Natural killer cell (primary cell): ENCODE measurements around the gene RASL10B. TPM values are rescaled to one million over a fixed set of nuclear protein-coding genes. Genes with fewer than 3 reads are reported as not detected.

Experiments used
- ATAC-seq, 3 donors: fragments of 150-1000 bp in 2 of 3; fragments of 200-7000 bp in 1 of 3; cut with Tn5 transposase; 1 replicate in 1 of 3; 2 replicates in 2 of 3; pipeline ENCODE4 v1.10.0; 2021; ENCODE audit warnings: mild to moderate bottlenecking in 2 of 3, moderate library complexity in 2 of 3
- DNase-seq, 2 donors: peaks; one replicate each; pipeline versions ENCODE4 v3.0.0 to v3.0.0-alpha.2; 2013 to 2021; ENCODE audit warnings: mixed read lengths in 1 of 2
- H3K27ac ChIP-seq: one replicate; pipeline ENCODE4 v1.5.1; 2013; ENCODE audit warnings: mild to moderate bottlenecking, low read length
- H3K27me3 ChIP-seq: one replicate; pipeline ENCODE4 v1.6.1; 2013; ENCODE audit warnings: low read length; ENCODE audit not compliant: control insufficient read depth, insufficient read depth
- H3K36me3 ChIP-seq: one replicate; pipeline ENCODE4 v1.6.1; 2013; ENCODE audit warnings: low read length; ENCODE audit not compliant: control insufficient read depth, insufficient read depth
- H3K4me1 ChIP-seq: one replicate; pipeline ENCODE4 v1.6.1; 2013; ENCODE audit warnings: low read length; ENCODE audit not compliant: control insufficient read depth, insufficient read depth
- H3K4me3 ChIP-seq: one replicate; pipeline ENCODE4 v1.5.1; 2013; ENCODE audit warnings: low read length
- H3K9me3 ChIP-seq: one replicate; pipeline ENCODE4 v1.6.1; 2013; ENCODE audit warnings: low read length; ENCODE audit not compliant: control insufficient read depth, insufficient read depth
- H3K27ac Mint-ChIP-seq, 2 donors: one replicate each; pipeline ENCODE4 v1.8.0; 2022; ENCODE audit warnings: mild to moderate bottlenecking in 2 of 2, mixed read lengths in 2 of 2, moderate library complexity in 1 of 2
- H3K27me3 Mint-ChIP-seq, 2 donors: one replicate each; pipeline ENCODE4 v1.8.0; 2022; ENCODE audit warnings: low read depth in 2 of 2, mixed read lengths in 2 of 2
- H3K36me3 Mint-ChIP-seq: one replicate; pipeline ENCODE4 v1.8.0; 2022; ENCODE audit warnings: mixed read lengths
- H3K4me1 Mint-ChIP-seq, 2 donors: one replicate each; pipeline ENCODE4 v1.8.0; 2022; ENCODE audit warnings: mixed read lengths in 2 of 2
- H3K4me3 Mint-ChIP-seq: one replicate; pipeline ENCODE4 v1.8.0; 2022; ENCODE audit warnings: mild to moderate bottlenecking, moderate library complexity, mixed read lengths
- H3K9me3 Mint-ChIP-seq, 2 donors: one replicate each; pipeline ENCODE4 v1.8.0; 2022; ENCODE audit warnings: mixed read lengths in 2 of 2
- CTCF ChIP-seq: fragments of 200-600 bp; IDR thresholded peaks from one replicate; pipeline ENCODE4 v1.8.0; 2022; ENCODE audit warnings: antibody characterized with exemption
- WGBS: methylation state at CpG from one replicate; pipeline ENCODE4 v1.1.7; 2013; ENCODE audit warnings: missing lambda C conversion rate; ENCODE audit not compliant: insufficient coverage; 5-methylcytosine and 5-hydroxymethylcytosine counted together
- intact Hi-C: fragments of 100-400 bp; cut with micrococcal nuclease; formaldehyde crosslinking; loops from one replicate; pipeline ENCODE4 v1.14.2; 2022
- total RNA-seq, 4 donors: library from RNA; stranded (reverse); fragments of 120-200 nt in 1 of 4; gene quantifications; one replicate each; pipeline versions ENCODE4 v1.2.3 to v1.2.4, GENCODE V29; 2013 to 2022

RASL10B gene
- total RNA-seq, 3 donors from 2014 or later (not counting 1 experiment from before 2014, with no cell fraction given): 0.07 TPM; not detected in 2

- Mint-ChIP-seq H3K27ac (peak overlapping the region in 1 of 2 donors; percentile 18), H3K9me3 (no peaks in the 10 kb centered on the region), H3K36me3 (peaks cover 6% of the 10 kb centered on the region), H3K4me1 (peaks cover 10 to 12% of the 10 kb centered on the region in 2 donors), H3K27me3 (no peaks in the 10 kb centered on the region), H3K4me3 (peak overlapping the region; percentile 77)
- intact Hi-C loops: no loop called here
- Histone ChIP-seq H3K9me3 (no peaks in the 10 kb centered on the region), H3K4me1 (peaks cover 16% of the 10 kb centered on the region), H3K36me3 (peaks cover under 1% of the 10 kb centered on the region), H3K4me3 (no peak overlapping the region), H3K27ac (no peak overlapping the region), H3K27me3 (no peaks in the 10 kb centered on the region)
- 100% methylated on average over 1 of the region's 1 CpG for WGBS
- DNase-seq: no peak
- TF ChIP-seq CTCF: no peak
- no peak for ATAC-seq
Observed at GRCh38 chr17:35732806-35733136, 1.3 kb downstream of the RASL10B start.

- Histone ChIP-seq H3K4me3 (no peak overlapping the region), H3K36me3 (no peaks in the 10 kb centered on the region), H3K27ac (no peak overlapping the region), H3K4me1 (peaks cover 16% of the 10 kb centered on the region), H3K9me3 (no peaks in the 10 kb centered on the region), H3K27me3 (no peaks in the 10 kb centered on the region)
- Mint-ChIP-seq H3K4me1 (peaks cover 10 to 12% of the 10 kb centered on the region in 2 donors), H3K9me3 (no peaks in the 10 kb centered on the region), H3K27ac (no peak overlapping the region), H3K4me3 (no peak overlapping the region), H3K27me3 (no peaks in the 10 kb centered on the region), H3K36me3 (peaks cover under 1% of the 10 kb centered on the region)
- intact Hi-C loops: no loop called here
- 97% methylated on average over 6 of the region's 6 CpGs for WGBS
- ATAC-seq (no peak), DNase-seq (no peak)
- no peak for TF ChIP-seq CTCF
Observed at GRCh38 chr17:35733366-35733765, 1.9 kb downstream of the RASL10B start.

- H3K27me3 Mint-ChIP-seq: no peaks in the 10 kb centered on the region
- intact Hi-C loops: no loop called here
Observed at GRCh38 chr17:35734396-35734795, 3.0 kb downstream of the RASL10B start.

More at GRCh38 chr17:35734396-35734795, 3.0 kb downstream of the RASL10B start:
- H3K4me3 ChIP-seq: no peak overlapping the region
- no peaks in the 10 kb centered on the region for H3K9me3 ChIP-seq
- ATAC-seq (no peak), DNase-seq (no peak)
- no peaks in the 10 kb centered on the region for H3K9me3 Mint-ChIP-seq
- no peak overlapping the region for H3K4me3 Mint-ChIP-seq
- H3K36me3 Mint-ChIP-seq: no peaks in the 10 kb centered on the region
- 91% methylated on average over 7 of the region's 7 CpGs for WGBS
- no peak overlapping the region for H3K27ac Mint-ChIP-seq
- no peaks in the 10 kb centered on the region for H3K36me3 ChIP-seq
- H3K27me3 ChIP-seq: no peaks in the 10 kb centered on the region
- peaks cover 10 to 12% of the 10 kb centered on the region in 2 donors for H3K4me1 Mint-ChIP-seq
- H3K27ac ChIP-seq: no peak overlapping the region
- peaks cover 16% of the 10 kb centered on the region for H3K4me1 ChIP-seq
- TF ChIP-seq CTCF: no peak
